GM18867 (cell line): Measurements from ENCODE around the gene SHROOM1.
"Not testable (repeated sequence)": the region's sequence is repeated elsewhere in the genome, so short reads cannot be mapped to it uniquely, and the experiment has no call there.

Experiments used
- ATAC-seq: cut with Tn5 transposase; IDR thresholded peaks from one replicate; pipeline ENCODE4 v1.9.1; 2021; ENCODE audit warnings: mild to moderate bottlenecking, moderate library complexity; ENCODE audit not compliant: unreplicated experiment

Gene SHROOM1

GRCh38 chr5:132812123-132812765 lies 18.2 kb downstream of the SHROOM1 start:
- ATAC-seq = no peak

- ATAC-seq = no peak
Measured at GRCh38 chr5:132810605-132811004, 19.8 kb downstream of the SHROOM1 start.

GRCh38 chr5:132808866-132809265 lies 21.6 kb downstream of the SHROOM1 start:
- ATAC-seq = no peak

GRCh38 chr5:132808448-132808847 lies 22.0 kb downstream of the SHROOM1 start:
- ATAC-seq = no peak

- no peak for ATAC-seq
Measured at GRCh38 chr5:132807163-132807838, 23.1 kb downstream of the SHROOM1 start.

GRCh38 chr5:132806804-132807162 lies 23.7 kb downstream of the SHROOM1 start:
- not testable (repeated sequence) for ATAC-seq

- ATAC-seq = not testable (repeated sequence)
Measured at GRCh38 chr5:132805872-132806271, 24.6 kb downstream of the SHROOM1 start.

GRCh38 chr5:132804219-132804618 lies 26.2 kb downstream of the SHROOM1 start:
- ATAC-seq = not testable (repeated sequence)

GRCh38 chr5:132802685-132803066 lies 27.8 kb downstream of the SHROOM1 start:
- not testable (repeated sequence) for ATAC-seq

GRCh38 chr5:132802044-132802684 lies 28.3 kb downstream of the SHROOM1 start:
- no peak for ATAC-seq

GRCh38 chr5:132800545-132800944 lies 29.9 kb downstream of the SHROOM1 start:
- ATAC-seq = no peak

- no peak for ATAC-seq
Measured at GRCh38 chr5:132799392-132799791, 31.1 kb downstream of the SHROOM1 start.

GRCh38 chr5:132797651-132798050 lies 32.8 kb downstream of the SHROOM1 start:
- ATAC-seq = no peak

GRCh38 chr5:132791026-132791425 lies 39.4 kb downstream of the SHROOM1 start:
- ATAC-seq = no peak

- ATAC-seq = no peak
Measured at GRCh38 chr5:132790201-132790865, 40.1 kb downstream of the SHROOM1 start.

- no peak for ATAC-seq
Measured at GRCh38 chr5:132788990-132789886, 41.2 kb downstream of the SHROOM1 start.

GRCh38 chr5:132788508-132788907 lies 41.9 kb downstream of the SHROOM1 start:
- ATAC-seq = no peak

- no peak for ATAC-seq
Measured at GRCh38 chr5:132787076-132787475, 43.4 kb downstream of the SHROOM1 start.

GRCh38 chr5:132785864-132786263 lies 44.6 kb downstream of the SHROOM1 start:
- ATAC-seq = no peak

GRCh38 chr5:132785365-132785764 lies 45.1 kb downstream of the SHROOM1 start:
- ATAC-seq = no peak

- ATAC-seq = no peak
Measured at GRCh38 chr5:132782101-132782500, 48.3 kb downstream of the SHROOM1 start.
